Measurements from ENCODE around the gene ARHGDIG.

ARHGDIG gene

DNA sequence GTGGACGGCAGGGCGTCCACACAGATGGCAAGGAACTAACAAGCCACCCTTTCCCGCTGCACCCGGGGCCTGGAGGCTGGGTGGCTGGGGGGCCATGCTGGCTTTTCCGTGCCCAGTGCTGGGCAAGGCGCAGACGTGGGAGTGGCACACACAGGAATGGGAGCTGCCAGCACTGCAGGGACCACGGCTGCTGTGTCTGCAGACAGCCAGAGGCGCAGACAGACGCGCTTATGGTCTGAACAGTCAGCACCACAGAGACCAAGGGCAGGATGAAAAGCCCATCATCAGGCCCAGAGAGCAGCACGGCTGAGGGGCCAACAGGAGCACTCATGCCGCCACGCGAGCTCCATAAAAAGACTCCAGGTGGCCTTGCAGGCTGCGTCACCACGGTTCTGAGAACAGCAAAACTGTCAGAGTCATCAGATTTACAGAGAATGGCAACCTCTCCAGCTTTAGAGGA is 26.6 kb downstream of the ARHGDIG start:
- CTCF ChIA-PET, result interaction anchor here (0.7 to 1.1 kb wide), 5 partner anchors 11 to 55 kb away, joined by 3 to 4 read pairs (median 3); no protein-coding TSS in a partner anchor
- H3K27me3 ChIP-seq (replicated peaks in 2 of 5; ENCODE audit: control insufficient read depth in 4 of 5, insufficient read depth in 5 of 5, low read length in 4 of 5), result no peaks in the 10 kb centered on the region
- DNase-seq, result no peak
- peaks cover 0 to 21% (median 2%) of the 10 kb centered on the region in 4 experiments for H3K4me1 ChIP-seq (ENCODE audit: control extremely low read depth in 1 of 4, control insufficient read depth in 4 of 4, insufficient read depth in 4 of 4, low read length in 3 of 4)
- no peaks in the 10 kb centered on the region for H3K9me3 ChIP-seq (ENCODE audit: control extremely low read depth in 1 of 5, control insufficient read depth in 4 of 5, insufficient read depth in 2 of 5, low read depth in 1 of 5, low read length in 4 of 5)
- H3K4me3 ChIP-seq (ENCODE audit: control insufficient read depth in 1 of 7, extremely low read depth in 1 of 7, insufficient read depth in 4 of 7, low read depth in 2 of 7, low read length in 6 of 7), result no peak overlapping the region
- no peak overlapping the region for H3K27ac ChIP-seq (ENCODE audit: insufficient read depth in 1 of 2, low read depth in 1 of 2, low read length in 2 of 2, poor library complexity in 1 of 2, severe bottlenecking in 2 of 2)
- H3K36me3 ChIP-seq (ENCODE audit: control insufficient read depth in 4 of 4, insufficient read depth in 4 of 4, low read length in 3 of 4), result peaks cover 4 to 59% (median 47%) of the 10 kb centered on the region in 4 experiments
- POLR2A ChIA-PET, result no interaction called here
- 98% methylated on average over 17 of the region's 17 CpGs for WGBS (ENCODE audit: insufficient coverage)

DNA sequence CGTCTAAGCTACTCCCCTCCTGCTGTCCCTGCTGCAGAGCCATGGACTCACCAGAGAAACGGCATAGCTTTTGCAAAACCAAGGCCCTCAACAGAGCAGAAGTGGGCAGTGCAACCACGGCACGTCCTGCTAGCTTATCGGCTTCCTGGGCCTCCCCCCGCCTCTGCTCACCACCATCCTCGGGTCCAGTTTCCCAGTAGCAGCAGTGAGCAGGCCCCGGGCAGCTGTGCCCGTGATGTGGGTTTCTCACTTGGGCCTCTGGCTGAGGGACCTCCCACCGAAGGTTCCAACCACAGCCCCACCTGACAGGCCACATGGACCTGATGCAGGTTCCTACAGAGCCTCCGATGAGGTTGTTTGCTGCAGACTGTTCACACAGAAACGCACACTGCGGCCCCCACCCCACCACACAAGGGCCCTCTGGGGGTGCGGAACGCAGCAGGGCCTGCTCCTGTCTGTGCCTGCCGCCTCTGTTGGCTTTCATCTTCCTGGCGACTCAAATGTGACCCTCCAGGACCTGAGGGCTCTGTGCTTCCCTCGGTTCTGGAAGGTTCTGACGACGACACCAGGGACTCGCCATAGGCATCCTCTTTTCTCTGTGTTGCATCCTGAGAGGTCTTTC is 27.4 kb downstream of the ARHGDIG start:
- H3K4me3 ChIP-seq (ENCODE audit: control insufficient read depth in 1 of 7, extremely low read depth in 1 of 7, insufficient read depth in 4 of 7, low read depth in 2 of 7, low read length in 6 of 7), result no peak overlapping the region
- peaks cover 0 to 21% (median 2%) of the 10 kb centered on the region in 4 experiments for H3K4me1 ChIP-seq (ENCODE audit: control extremely low read depth in 1 of 4, control insufficient read depth in 4 of 4, insufficient read depth in 4 of 4, low read length in 3 of 4)
- peaks cover 4 to 60% (median 44%) of the 10 kb centered on the region in 4 experiments for H3K36me3 ChIP-seq (ENCODE audit: control insufficient read depth in 4 of 4, insufficient read depth in 4 of 4, low read length in 3 of 4)
- no peaks in the 10 kb centered on the region for H3K27me3 ChIP-seq (replicated peaks in 2 of 5; ENCODE audit: control insufficient read depth in 4 of 5, insufficient read depth in 5 of 5, low read length in 4 of 5)
- no peaks in the 10 kb centered on the region for H3K9me3 ChIP-seq (ENCODE audit: control extremely low read depth in 1 of 5, control insufficient read depth in 4 of 5, insufficient read depth in 2 of 5, low read depth in 1 of 5, low read length in 4 of 5)
- H3K27ac ChIP-seq (ENCODE audit: insufficient read depth in 1 of 2, low read depth in 1 of 2, low read length in 2 of 2, poor library complexity in 1 of 2, severe bottlenecking in 2 of 2), result no peak overlapping the region
- CTCF ChIA-PET, result interaction anchor here (0.7 to 1.1 kb wide), 4 partner anchors 12 to 54 kb away, joined by 3 to 4 read pairs (median 3); no protein-coding TSS in a partner anchor
- no peak for DNase-seq
- WGBS (ENCODE audit: insufficient coverage), result 92% methylated on average over 21 of the region's 21 CpGs
- POLR2A ChIA-PET, result no interaction called here

DNA sequence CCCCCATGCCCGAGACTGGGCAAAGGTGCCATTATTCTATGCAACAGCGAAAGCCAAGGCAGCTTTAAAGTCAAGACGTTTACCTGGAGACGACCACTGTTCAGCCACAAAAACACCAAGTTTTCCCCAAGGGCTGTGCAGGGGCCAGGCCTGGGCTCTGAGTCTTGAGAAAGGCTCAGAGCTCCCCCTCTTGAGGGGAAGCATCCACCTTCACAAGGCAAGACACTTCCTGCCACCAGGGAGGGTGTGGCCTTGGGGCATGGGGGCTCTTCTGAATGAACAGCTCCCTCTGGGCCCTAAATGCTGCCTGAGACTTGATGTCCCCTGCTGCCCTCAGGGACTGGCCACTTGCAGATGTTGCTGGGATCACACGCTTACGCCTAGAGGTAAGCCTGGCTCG is 29.1 kb downstream of the ARHGDIG start:
- Histone ChIP-seq H3K27me3 (replicated peaks in 2 of 5; ENCODE audit: control insufficient read depth in 4 of 5, insufficient read depth in 5 of 5, low read length in 4 of 5) (no peaks in the 10 kb centered on the region), H3K27ac (ENCODE audit: insufficient read depth in 1 of 2, low read depth in 1 of 2, low read length in 2 of 2, poor library complexity in 1 of 2, severe bottlenecking in 2 of 2) (no peak overlapping the region), H3K9me3 (ENCODE audit: control extremely low read depth in 1 of 5, control insufficient read depth in 4 of 5, insufficient read depth in 2 of 5, low read depth in 1 of 5, low read length in 4 of 5) (no peaks in the 10 kb centered on the region), H3K4me3 (ENCODE audit: control insufficient read depth in 1 of 7, extremely low read depth in 1 of 7, insufficient read depth in 4 of 7, low read depth in 2 of 7, low read length in 6 of 7) (no peak overlapping the region), H3K36me3 (ENCODE audit: control insufficient read depth in 4 of 4, insufficient read depth in 4 of 4, low read length in 3 of 4) (peaks cover 7 to 70% (median 48%) of the 10 kb centered on the region in 4 experiments), H3K4me1 (ENCODE audit: control extremely low read depth in 1 of 4, control insufficient read depth in 4 of 4, insufficient read depth in 4 of 4, low read length in 3 of 4) (peaks cover 0 to 21% (median 2%) of the 10 kb centered on the region in 4 experiments)
- 78% methylated on average over 7 of the region's 7 CpGs for WGBS (ENCODE audit: insufficient coverage)
- peak; percentile 20 to 40 (median 36) for DNase-seq
- POLR2A ChIA-PET, result no interaction called here
- CTCF ChIA-PET, result interaction anchor here (1.0 to 1.4 kb wide), 7 partner anchors 28 to 68 kb away, joined by 3 to 4 read pairs (median 3); no protein-coding TSS in a partner anchor

DNA sequence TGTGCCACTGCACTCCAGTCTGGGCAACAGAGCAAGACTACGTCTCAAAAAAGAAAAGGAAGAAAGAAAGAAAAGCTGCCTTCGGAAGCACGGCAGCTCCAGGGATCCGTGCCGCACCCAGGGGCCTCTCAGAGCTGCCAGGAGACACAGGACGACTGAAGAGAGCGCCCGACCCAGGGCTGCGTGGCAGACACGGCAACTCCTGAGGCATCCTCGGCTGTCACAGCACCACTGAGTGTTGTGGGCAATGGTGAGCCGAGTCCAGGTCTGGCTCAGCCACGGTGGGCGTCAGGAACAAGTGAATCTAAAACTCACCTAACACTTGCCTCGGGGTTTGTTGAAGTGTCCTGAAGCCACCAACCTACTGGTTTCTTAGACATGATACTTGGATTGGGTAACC is 31.3 kb downstream of the ARHGDIG start:
- H3K9me3 ChIP-seq (ENCODE audit: control extremely low read depth in 1 of 5, control insufficient read depth in 4 of 5, insufficient read depth in 2 of 5, low read depth in 1 of 5, low read length in 4 of 5), result no peaks in the 10 kb centered on the region
- no peak overlapping the region for H3K4me3 ChIP-seq (ENCODE audit: control insufficient read depth in 1 of 7, extremely low read depth in 1 of 7, insufficient read depth in 4 of 7, low read depth in 2 of 7, low read length in 6 of 7)
- no peak for DNase-seq
- peaks cover 0 to 25% (median 2%) of the 10 kb centered on the region in 4 experiments for H3K4me1 ChIP-seq (ENCODE audit: control extremely low read depth in 1 of 4, control insufficient read depth in 4 of 4, insufficient read depth in 4 of 4, low read length in 3 of 4)
- CTCF ChIA-PET, result no interaction called here
- H3K36me3 ChIP-seq (ENCODE audit: control insufficient read depth in 4 of 4, insufficient read depth in 4 of 4, low read length in 3 of 4), result peaks cover 10 to 65% (median 44%) of the 10 kb centered on the region in 4 experiments
- H3K27me3 ChIP-seq (replicated peaks in 2 of 5; ENCODE audit: control insufficient read depth in 4 of 5, insufficient read depth in 5 of 5, low read length in 4 of 5), result no peaks in the 10 kb centered on the region
- H3K27ac ChIP-seq (ENCODE audit: insufficient read depth in 1 of 2, low read depth in 1 of 2, low read length in 2 of 2, poor library complexity in 1 of 2, severe bottlenecking in 2 of 2), result no peak overlapping the region
- POLR2A ChIA-PET, result no interaction called here
- WGBS (ENCODE audit: insufficient coverage), result over 99% methylated on average over 14 of the region's 15 CpGs

DNA sequence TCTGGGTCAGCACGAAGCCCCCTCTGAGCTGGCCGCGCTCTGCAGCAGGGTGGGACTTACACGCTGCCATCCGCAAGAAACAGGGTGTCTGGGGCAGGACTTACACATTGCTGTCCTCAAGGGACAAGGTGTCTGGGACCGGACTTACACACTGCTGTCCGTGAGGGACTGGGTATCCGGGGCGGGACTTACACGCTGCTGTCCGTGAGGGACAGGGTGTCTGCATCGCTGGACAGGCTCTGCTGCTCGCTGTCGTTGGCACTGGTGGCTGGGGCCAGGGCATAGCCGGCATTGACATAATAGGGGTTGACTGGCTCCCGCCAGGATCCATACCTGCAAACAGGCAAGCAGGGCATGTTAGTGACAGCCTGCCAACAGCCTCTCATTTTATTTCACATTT is 34.0 kb downstream of the ARHGDIG start:
- 97% methylated on average over 15 of the region's 16 CpGs for WGBS (ENCODE audit: insufficient coverage)
- POLR2A ChIA-PET, result no interaction called here
- Histone ChIP-seq H3K4me3 (ENCODE audit: control insufficient read depth in 1 of 7, extremely low read depth in 1 of 7, insufficient read depth in 4 of 7, low read depth in 2 of 7, low read length in 6 of 7) (no peak overlapping the region), H3K27ac (ENCODE audit: insufficient read depth in 1 of 2, low read depth in 1 of 2, low read length in 2 of 2, poor library complexity in 1 of 2, severe bottlenecking in 2 of 2) (no peak overlapping the region), H3K36me3 (ENCODE audit: control insufficient read depth in 4 of 4, insufficient read depth in 4 of 4, low read length in 3 of 4) (peaks cover 8 to 63% (median 43%) of the 10 kb centered on the region in 4 experiments), H3K4me1 (ENCODE audit: control extremely low read depth in 1 of 4, control insufficient read depth in 4 of 4, insufficient read depth in 4 of 4, low read length in 3 of 4) (peaks cover 0 to 13% (median 2%) of the 10 kb centered on the region in 4 experiments), H3K27me3 (replicated peaks in 2 of 5; ENCODE audit: control insufficient read depth in 4 of 5, insufficient read depth in 5 of 5, low read length in 4 of 5) (no peaks in the 10 kb centered on the region), H3K9me3 (ENCODE audit: control extremely low read depth in 1 of 5, control insufficient read depth in 4 of 5, insufficient read depth in 2 of 5, low read depth in 1 of 5, low read length in 4 of 5) (no peaks in the 10 kb centered on the region)
- DNase-seq, result no peak
- CTCF ChIA-PET, result interaction anchor here (1.0 kb wide), 1 partner anchor 48 kb away, joined by 3 read pairs; no protein-coding TSS in a partner anchor

DNA sequence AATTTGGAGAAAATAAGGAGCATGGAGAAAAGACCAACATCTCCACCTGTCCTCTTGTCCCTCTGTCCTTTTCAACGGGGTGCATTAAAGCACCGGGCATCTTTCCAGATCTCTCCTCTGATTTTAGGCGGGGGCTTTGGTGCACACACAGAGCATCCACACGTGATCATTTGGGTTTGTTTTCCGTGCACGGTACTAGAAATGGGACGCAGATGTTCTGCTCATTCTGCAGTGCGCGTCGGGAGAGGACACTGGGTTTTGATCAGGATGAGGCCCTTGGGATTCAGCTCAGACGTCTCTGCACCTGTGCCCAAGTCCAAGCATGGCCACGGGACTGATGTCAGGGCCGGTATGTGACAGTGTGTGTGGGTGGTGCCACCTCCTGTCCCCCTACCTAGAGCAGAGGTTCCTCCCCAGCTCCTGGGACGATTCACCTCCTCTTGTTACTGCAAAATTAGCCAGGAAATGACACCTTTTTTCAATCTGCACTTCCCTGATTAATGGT is 34.5 kb downstream of the ARHGDIG start:
- Histone ChIP-seq H3K4me1 (ENCODE audit: control extremely low read depth in 1 of 4, control insufficient read depth in 4 of 4, insufficient read depth in 4 of 4, low read length in 3 of 4) (peaks cover 0 to 8% (median 0%) of the 10 kb centered on the region in 4 experiments), H3K27ac (ENCODE audit: insufficient read depth in 1 of 2, low read depth in 1 of 2, low read length in 2 of 2, poor library complexity in 1 of 2, severe bottlenecking in 2 of 2) (no peak overlapping the region), H3K36me3 (ENCODE audit: control insufficient read depth in 4 of 4, insufficient read depth in 4 of 4, low read length in 3 of 4) (peaks cover 8 to 63% (median 45%) of the 10 kb centered on the region in 4 experiments), H3K27me3 (replicated peaks in 2 of 5; ENCODE audit: control insufficient read depth in 4 of 5, insufficient read depth in 5 of 5, low read length in 4 of 5) (no peaks in the 10 kb centered on the region), H3K9me3 (ENCODE audit: control extremely low read depth in 1 of 5, control insufficient read depth in 4 of 5, insufficient read depth in 2 of 5, low read depth in 1 of 5, low read length in 4 of 5) (no peaks in the 10 kb centered on the region), H3K4me3 (ENCODE audit: control insufficient read depth in 1 of 7, extremely low read depth in 1 of 7, insufficient read depth in 4 of 7, low read depth in 2 of 7, low read length in 6 of 7) (no peak overlapping the region)
- ChIA-PET CTCF (interaction anchor here (1.0 kb wide), 1 partner anchor 48 kb away, joined by 3 read pairs; no protein-coding TSS in a partner anchor), POLR2A (no interaction called here)
- no peak for DNase-seq
- 96% methylated on average over 13 of the region's 14 CpGs for WGBS (ENCODE audit: insufficient coverage)
